HG02938 (cell line): ENCODE data around the gene AMBRA1.

Source experiments
- ATAC-seq: cut with Tn5 transposase; IDR thresholded peaks from one replicate; pipeline ENCODE4 v1.9.1; 2021; ENCODE audit warnings: mild to moderate bottlenecking, moderate library complexity; ENCODE audit not compliant: unreplicated experiment

AMBRA1 gene

GRCh38 chr11:46593550-46594373 is at the start of gene AMBRA1:
AMBRA1 (minus strand) TSS chr11:46594023; CDS start chr11:46548380, 45,643 bp downstream.
- ATAC-seq: peak; percentile 82

- ATAC-seq: no peak
Observed at GRCh38 chr11:46643531-46643930, 49.7 kb upstream of the AMBRA1 start.

- no peak for ATAC-seq
Observed at GRCh38 chr11:46642627-46643335, 49.0 kb upstream of the AMBRA1 start.

GRCh38 chr11:46641639-46642038 is 47.8 kb upstream of the AMBRA1 start:
- no peak for ATAC-seq

GRCh38 chr11:46640036-46640788 is 46.4 kb upstream of the AMBRA1 start:
- ATAC-seq: no peak

- ATAC-seq: no peak
Observed at GRCh38 chr11:46639197-46639839, 45.5 kb upstream of the AMBRA1 start.

- ATAC-seq: no peak
Observed at GRCh38 chr11:46637546-46637945, 43.7 kb upstream of the AMBRA1 start.

GRCh38 chr11:46635557-46636139 is 41.8 kb upstream of the AMBRA1 start:
- no peak for ATAC-seq

GRCh38 chr11:46633291-46634217 is 39.7 kb upstream of the AMBRA1 start:
- ATAC-seq: no peak

GRCh38 chr11:46632502-46632901 is 38.7 kb upstream of the AMBRA1 start:
- no peak for ATAC-seq

- ATAC-seq: no peak
Observed at GRCh38 chr11:46631676-46632075, 37.9 kb upstream of the AMBRA1 start.

- ATAC-seq: no peak
Observed at GRCh38 chr11:46630237-46630636, 36.4 kb upstream of the AMBRA1 start.

GRCh38 chr11:46628961-46629360 is 35.1 kb upstream of the AMBRA1 start:
- no peak for ATAC-seq

- no peak for ATAC-seq
Observed at GRCh38 chr11:46625406-46625805, 31.6 kb upstream of the AMBRA1 start.

- ATAC-seq: no peak
Observed at GRCh38 chr11:46618837-46619236, 25.0 kb upstream of the AMBRA1 start.

- ATAC-seq: no peak
Observed at GRCh38 chr11:46617972-46618314, 24.1 kb upstream of the AMBRA1 start.

GRCh38 chr11:46617134-46617971 is 23.5 kb upstream of the AMBRA1 start, which contains the start of the genes ATG13 and HARBI1:
ATG13 (plus strand) TSS chr11:46617553; CDS start chr11:46644292, 26,739 bp downstream.
HARBI1 (minus strand) TSS chr11:46617227; CDS start chr11:46616237, 990 bp downstream.
- peak; percentile 86 for ATAC-seq

GRCh38 chr11:46616551-46617133 is 22.8 kb upstream of the AMBRA1 start:
- ATAC-seq: peak; percentile 6
